HG02759 (cell line): ENCODE measurements around the gene CDC42BPB.
"Not testable (repeated sequence)": the region's sequence is repeated elsewhere in the genome, so short reads cannot be mapped to it uniquely, and the experiment has no call there.

Experiments
- ATAC-seq: cut with Tn5 transposase; IDR thresholded peaks from one replicate; pipeline ENCODE4 v1.9.1; 2021; ENCODE audit warnings: mild to moderate bottlenecking, moderate library complexity; ENCODE audit not compliant: unreplicated experiment

The CDC42BPB gene

DNA sequence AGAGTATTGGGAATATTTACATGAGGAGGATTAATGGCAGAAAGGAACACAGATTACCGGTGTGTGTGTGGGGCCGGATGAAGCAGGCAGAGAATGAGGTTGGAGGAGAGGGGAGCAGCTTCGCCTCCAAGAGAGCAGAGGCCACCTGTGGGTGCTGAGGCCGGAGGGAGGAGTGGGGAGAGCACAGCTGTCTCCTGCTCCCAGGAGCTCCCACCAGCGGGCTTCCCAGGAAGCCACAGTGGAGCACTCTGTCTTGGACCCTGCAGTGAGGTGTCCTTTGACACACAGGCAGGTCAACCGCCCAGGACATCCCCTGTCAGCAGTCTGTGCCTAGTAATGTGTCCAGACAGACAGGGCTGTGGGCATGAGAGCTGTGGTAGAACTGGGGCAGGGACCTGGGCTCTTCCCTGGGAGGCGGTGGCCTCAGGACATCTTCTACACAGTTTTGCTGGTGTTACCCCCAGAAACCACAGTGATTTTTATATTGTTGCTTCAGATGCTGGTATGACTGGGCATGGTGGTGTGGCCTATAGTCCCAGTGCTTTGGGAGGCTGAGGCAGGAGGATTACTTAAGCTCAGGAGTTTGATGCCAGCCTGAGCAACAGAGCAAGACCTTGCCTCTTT lies 153.3 kb downstream of the CDC42BPB start:
- ATAC-seq, result no peak

DNA sequence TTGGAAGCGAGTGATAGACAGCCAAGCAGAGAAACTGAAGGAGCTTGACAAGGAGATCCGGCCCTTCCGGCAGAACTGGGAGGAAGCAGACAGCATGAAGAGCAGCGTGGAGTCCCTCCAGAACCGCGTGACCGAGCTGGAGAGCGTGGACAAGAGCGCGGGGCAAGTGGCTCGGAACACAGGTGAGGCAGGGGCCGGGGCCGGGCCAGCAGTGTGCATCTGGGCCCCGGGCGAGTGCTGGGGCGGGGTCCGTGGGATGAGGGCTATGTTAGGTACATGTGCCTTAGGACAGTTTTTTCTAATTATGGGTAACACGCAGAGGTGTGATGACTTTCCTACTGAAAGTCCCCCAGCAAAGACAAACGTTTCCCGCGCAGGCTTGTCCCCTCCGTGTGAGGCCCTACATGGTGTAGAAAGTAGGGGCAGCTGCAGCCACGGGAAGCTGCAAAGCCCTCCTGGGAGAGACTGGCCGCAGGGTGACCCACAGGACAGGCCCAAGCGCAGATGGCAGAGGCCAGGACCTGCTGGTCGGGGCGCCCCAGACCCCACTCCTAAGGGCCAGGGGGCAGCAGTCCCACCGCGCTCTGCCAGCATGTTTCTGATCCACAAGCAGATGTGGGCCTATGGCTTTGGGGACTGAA lies 154.0 kb downstream of the CDC42BPB start:
- no peak for ATAC-seq

DNA sequence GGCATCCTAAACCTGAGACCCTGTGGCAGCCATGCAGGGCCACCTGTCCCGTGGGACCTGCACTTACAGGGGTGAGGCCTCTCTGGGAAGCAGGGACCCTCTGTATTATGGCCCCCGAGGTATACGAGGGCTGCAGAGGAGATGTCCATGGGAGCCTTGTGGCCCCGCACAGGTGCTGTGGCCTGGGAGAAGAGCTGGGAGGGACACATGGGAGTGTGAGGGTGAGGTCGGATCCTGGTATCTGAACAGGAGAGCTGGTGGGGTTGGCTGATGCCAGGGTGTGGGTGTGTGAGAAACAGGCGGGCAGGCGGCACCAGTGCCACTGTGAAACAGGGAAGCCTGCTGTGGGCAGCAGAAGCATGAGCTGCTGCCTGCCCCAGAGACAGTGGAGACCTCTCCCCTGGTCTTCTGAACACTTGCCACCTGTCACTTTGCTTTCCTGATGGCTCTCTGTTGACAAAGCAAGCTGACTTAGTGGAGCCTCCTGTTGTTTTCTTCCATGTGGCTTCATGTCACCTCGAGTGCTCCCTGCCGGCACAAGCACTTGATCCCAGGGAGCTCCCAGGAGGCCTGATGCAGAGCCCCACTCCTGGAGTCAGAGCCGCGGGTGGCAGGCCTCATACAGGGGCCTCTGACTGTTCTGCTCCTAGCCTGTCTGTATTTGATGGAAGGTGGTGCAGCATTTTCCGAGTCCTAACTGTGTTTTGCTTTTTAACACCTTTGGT lies 154.7 kb downstream of the CDC42BPB start:
- ATAC-seq, result no peak

DNA sequence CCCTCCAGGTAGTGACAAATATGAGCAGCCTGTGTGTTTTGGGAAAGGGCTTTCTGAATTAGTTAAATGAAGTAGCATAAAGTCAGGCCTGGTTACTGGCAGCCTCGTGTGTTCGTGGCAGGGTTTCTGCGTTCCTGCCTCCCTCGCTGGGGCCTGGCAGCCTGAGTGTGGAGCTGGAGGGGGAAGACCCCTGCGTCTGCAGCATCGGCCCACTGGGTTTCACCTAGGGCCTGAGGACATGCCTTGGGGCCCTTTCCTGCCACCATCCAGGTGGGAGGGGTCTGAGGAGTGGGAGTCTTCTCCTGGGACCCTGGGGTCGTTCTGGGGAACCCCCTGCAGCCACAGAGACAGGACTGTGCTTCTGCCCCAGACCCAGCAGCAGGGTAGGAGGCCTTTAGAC lies 155.3 kb downstream of the CDC42BPB start:
- ATAC-seq, result peak; percentile 15

DNA sequence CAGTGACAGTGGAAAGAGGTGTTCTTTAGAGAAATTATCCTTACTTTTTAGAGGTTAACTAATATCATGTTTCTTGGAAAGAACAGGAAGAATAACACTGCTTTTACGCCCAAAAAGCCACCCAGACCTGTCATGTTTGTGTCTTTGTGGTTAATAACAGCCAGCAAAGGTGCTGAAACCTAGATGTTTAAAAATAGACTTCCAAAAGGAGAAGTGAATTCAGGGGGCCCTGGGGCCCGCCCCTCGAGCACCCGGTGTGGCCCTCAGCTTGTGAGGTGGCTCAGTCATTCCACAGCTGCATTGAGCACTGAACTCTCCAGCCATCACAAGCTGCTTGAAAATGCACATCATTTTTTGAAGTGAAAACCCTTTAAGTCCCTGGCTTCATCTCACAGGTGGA lies 155.7 kb downstream of the CDC42BPB start:
- ATAC-seq, result peak; percentile 84

DNA sequence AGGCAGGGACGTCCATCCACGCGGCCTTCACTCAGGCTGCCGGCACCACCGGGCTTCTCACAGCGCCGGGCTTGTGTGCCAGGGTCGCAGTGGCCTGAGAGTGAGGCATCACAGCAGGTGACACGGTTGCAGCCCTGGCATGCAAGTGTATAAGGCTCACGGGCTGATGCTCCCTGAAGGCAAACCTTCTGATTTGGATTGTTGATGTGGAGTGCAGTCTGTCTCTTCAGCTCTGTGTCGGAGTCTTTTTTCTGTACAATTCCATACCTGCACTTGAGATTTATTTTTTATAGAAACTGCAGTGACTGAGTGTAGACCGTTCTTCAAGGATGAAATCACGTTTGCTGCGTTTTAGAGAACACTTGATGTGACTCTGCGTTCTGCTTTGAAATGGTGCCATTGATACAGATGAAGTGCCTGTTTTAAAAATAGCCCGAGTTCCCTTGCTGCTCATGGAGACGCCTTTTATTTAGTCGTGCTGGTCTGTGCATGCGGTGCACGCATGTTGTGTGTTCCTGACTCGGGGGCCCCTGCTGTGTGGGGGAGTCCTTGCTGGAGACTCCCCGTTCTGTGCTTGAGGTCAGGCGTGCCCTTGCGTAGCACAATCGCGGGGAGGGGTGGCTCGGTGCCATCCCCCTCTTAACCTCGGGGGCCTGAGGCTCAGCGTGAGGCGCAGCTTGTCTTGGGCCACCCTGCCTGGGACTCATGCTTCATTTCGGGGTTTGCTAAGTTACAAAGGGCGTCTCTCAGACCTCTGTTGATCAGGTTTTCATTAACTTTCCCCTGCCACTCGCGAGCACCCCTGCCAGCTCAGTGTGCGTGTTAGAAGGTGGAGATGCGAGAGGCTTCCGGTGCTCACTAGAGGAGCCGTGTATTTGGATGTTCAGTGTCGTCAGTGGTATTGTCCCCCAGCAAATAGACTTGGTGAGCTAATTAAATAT lies 156.4 kb downstream of the CDC42BPB start:
- peak; percentile 68 for ATAC-seq

DNA sequence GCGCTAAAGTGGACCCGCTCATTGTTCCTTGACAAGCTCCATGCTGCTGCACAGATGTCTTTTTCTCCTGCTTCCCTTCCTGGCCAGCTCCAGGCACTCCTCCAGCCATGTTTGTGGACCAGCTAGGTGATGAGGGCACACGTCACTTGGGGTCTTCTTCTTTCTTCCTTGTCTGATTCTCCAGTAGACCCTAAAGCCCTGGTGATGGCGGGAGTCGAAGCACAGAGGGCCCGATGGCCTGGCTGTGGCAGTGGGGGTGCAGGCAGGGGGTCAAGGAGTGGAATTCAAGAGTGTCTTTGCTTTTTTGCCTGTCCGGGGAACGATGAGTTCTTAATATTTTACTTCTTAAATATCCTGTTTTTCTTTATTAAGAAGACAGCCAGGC lies 157.8 kb downstream of the CDC42BPB start:
- ATAC-seq, result no peak

DNA sequence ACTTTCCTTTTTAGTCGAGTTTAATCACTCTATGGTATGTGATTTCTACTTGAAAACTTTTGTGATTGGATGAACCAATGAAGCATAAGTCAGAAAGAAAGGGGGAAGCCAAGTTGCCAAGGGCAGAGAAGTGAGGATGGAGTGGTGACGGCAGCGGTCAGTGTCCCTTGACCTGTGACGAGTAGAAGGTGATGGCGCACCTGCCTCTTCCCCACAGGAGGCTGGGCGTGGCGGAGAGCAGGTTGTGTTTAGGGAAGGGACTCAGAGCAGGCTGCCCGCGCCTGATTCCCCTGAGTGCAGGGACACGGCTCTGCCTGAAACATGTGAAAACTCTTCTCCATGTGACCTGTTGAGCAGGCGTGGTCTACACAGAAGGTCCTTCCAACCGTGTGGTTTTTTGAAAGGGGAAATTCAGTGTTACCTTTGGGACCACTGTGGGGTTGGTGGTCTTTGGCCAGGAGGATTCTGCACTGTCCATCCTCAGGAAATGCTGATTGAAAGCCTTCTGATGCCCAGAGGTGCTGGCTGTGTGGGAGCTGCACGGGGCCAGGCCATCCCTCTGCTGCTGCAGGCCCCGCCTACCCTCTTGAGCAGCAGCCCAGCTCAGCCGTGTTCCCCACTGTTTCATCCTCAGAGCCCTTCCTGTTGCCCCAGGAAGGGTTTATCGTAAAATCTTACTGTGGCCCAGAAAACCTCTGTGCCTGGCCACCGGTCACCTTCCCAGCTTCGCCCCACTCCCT lies 158.4 kb downstream of the CDC42BPB start:
- ATAC-seq, result no peak

DNA sequence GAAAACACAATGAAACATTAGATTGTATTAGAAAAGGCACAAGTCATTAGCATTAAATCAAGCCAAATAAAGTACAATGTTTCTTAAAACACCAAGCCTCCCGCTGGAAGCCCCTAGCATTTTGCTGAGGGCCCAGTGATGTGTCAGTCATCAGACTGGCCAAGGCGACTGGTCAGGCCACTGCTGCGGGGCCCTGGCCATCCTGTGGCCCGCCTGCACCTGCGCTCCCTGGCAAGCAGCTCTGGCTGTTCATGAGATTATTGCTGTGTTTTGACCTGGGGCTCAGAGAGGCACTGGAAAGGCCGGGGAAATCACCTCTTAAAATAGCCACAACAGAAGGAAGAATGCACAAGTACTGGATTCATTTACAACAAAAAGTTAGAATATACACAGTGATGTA lies 159.1 kb downstream of the CDC42BPB start:
- no peak for ATAC-seq

DNA sequence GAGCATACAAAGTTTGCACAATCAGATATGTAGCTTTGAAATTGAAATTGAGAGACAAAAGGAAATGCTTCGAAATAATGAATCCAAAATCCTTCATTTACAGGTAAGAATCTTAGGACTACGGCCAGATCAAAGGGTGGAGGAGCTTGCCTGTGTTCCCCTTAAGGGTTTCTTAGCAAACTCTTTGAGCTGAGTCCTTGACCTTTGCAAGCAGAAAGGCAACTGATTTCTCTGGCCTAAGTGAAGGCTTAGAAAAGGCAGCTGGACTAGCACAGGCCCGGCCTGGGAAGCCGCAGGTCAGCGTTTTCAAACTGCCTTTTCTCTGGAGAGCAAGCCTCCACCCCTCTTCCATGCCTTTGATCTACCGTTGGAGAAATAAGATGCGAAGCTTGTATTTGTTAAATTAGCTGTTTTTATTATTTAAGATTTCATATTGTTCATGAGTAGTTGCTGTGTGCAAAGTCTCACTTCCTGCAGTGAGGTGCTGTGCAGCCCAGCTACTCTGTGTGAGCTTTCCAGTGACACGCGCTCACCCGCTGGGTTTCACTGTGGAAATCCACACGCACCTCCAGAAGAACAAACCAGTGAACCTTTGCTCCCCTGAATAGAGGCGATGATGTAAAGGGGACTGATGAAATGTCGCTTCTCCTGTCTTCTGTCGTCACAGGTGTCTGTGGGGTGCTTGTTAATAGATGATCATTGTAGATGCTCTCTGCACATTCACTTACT lies 159.9 kb downstream of the CDC42BPB start:
- no peak for ATAC-seq

DNA sequence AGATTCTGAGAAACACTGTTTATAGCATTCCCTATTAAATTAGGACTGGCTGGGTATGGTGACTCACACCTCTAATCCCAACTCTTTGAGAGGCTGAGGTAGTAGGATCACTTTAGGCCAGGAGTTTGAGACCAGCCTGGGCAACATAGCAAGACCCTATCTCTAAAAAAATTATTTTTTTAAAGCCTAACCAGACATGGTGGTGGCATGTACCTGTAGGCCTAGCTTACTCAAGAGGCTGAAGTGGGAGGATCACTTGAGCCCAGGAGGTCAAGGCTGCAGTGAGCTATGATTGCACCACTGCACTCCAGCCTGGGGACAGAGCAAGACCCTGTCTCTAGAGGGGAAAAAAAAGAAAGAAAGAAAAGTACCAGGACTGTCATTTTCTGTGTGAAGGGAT lies 160.6 kb downstream of the CDC42BPB start:
- not testable (repeated sequence) for ATAC-seq

DNA sequence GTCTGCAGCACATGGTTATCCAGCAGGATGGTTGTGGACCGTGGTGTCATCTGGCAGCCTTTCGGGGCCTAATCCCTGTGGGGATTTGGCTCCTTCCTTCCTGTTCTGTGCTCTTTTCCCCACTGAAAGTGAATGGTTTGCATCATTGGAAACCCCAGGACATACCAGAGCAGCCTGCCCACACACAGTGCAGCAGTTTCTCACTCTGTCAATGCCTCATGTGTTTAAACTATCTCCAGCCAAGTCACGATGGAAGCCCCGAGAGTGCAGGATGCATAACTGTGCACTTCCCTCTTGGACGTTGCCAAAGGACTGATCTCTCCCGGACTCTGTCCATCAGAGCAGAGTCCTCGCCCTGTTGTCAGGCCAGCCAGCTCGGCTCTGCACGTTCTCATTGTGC lies 163.9 kb downstream of the CDC42BPB start:
- no peak for ATAC-seq

DNA sequence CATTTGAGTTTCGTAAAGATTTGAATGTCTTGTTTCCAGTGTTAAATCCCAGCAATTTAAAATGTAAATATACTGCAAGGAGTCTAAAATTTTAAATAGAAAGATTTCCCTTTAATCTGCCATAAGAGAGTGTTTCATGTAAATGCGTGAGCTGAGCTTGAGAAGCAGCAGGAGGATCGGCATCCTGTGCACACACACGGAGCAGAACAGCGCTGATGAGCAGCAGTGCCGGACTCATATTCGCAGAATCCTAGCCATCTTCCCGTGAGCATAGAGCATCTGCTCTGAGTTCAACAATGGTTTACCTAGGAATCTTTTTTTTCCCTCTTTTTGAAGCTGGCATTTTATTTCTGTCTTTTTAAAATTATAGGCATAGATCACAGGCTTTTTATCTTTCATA lies 164.7 kb downstream of the CDC42BPB start:
- no peak for ATAC-seq

DNA sequence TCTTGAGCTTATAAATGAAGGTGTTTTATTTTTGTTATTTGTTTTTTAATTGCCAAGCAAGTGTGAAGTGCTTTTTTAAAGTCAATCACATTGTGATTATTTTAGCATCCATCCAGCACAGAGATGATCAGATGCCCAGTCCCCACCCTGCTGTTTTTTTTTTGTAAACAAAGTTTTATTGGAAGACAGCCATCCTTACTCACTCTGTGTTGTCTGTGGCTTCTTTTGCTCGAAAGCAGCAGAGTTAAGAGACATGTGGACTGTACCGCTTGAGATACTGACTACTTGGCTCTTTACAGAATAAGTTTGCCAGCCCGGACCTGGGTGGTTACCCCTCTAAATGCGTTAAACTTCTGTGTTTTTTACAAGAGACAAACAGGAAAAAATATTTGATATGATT lies 165.8 kb downstream of the CDC42BPB start:
- no peak for ATAC-seq

DNA sequence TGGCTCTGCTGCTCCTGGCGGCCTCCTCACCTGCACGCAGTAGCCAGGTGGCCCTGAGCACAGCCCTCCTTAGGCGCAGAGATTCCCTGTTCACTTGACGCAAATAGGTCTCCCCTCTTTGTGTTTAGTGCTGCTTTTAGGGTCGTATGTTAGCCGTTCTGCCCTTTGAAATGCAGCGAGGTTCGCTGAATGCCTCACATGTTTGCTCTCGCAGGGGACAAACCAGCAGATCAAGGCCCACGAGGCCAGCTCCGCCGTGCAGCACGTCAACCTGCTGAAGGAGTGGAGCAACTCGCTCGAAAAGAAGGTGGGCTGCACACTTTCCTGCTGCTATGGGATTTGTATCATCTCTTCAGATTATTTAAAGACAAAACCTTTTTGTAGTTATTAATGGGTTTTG lies 166.2 kb downstream of the CDC42BPB start:
- ATAC-seq, result no peak

DNA sequence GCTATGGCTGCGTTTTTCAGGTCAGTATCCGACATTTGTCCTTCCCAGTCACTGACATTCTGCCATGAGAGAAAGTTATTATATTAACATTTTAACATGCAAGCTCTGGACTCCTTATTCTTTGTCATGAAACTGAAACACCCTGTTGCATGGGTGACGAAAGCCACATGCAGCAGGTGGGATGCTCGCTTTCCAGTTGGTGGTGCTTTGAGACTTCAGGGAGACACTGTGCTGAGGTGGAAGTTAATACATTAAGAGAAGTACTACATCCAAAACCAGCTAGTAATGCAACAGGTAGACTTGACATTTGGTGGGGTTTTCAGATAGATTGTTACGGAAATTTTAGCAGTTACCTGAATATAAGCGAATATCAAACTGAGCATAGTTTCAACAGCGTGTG lies 167.7 kb downstream of the CDC42BPB start:
- ATAC-seq, result no peak

DNA sequence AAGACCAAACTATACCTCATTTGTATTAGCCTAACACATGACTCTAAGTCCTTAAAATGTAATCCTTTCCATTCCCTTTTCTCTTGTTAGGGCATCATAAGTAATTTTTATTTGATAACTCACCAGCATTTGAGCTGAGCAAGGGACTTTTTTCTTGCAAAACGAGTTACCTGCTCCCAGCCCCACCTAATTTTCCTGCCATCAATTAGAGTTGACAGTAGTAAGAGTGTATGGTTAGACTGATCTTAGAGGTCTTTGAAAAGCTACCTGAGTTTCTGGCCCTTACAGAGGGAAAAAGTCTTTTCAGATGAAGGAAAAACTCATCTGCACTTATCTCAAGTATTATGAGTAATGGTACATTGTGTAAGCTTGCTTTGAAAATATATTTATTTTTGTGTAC lies 168.6 kb downstream of the CDC42BPB start:
- ATAC-seq, result no peak

DNA sequence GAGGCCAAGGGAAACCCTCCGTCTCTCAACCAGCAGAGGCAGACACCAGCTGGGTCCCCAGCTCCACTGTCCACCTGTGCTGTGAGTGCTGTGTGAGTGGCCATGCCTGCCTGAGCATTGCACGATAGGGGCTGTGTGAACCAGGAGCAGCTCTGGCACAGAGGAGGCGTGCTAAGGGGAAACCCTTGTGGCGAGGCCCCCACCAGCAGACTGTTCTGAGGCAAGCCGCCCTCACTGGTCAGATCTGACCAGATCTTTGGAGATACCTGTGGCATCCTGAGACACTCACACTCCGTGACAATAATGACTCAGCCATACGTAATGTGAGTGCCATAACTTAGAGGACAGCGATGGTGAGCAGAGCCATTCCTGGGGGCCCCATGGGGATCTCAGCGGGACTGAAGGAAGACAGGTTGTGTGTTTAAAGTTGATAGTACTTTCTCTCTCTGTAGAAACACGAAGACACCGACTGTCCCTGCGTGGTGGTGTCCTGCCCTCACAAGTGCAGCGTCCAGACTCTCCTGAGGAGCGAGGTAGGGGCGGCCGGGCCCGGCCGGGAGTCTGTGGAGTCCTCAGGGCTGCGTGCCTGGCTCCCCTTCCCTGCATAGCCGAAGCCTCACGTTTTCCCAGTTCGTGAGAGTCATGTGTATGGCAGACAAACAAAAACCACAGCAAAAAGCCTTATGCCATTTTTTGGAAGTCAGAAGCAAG lies 171.5 kb downstream of the CDC42BPB start:
- ATAC-seq, result no peak

DNA sequence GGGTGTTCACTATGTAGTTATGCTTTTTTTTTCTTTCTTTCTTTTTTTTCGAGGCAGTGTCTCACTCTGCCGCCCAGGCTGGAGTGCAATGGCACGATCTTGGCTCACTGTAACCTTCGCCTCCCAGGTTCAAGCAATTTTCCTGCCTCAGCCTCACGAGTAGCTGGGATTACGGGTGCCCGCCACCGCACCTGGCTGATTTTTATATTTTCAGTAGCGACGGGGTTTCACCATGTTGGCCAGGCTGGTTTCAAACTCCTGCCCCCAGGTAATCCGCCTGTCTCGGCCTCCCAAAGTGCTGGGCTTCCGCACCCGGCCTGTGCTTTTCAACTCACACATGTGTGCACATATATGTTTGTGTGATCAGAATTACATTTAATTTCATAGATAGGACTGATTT lies 173.8 kb downstream of the CDC42BPB start:
- no peak for ATAC-seq
